Chondrocyte (in vitro differentiated cells): ENCODE measurements around the gene FSTL5. TPM values are rescaled to one million over a fixed set of nuclear protein-coding genes. Genes with fewer than 3 reads are reported as not detected.

Experiments used
- DNase-seq: peaks from one replicate; pipeline ENCODE4 v3.0.0; 2021; ENCODE audit warnings: mixed read lengths, low spot score
- H3K27ac Mint-ChIP-seq: one replicate; pipeline ENCODE4 v1.8.0; 2021; ENCODE audit warnings: mild to moderate bottlenecking, moderate library complexity, mixed read lengths; ENCODE audit not compliant: unreplicated experiment
- H3K27me3 Mint-ChIP-seq: 2 replicates; pipeline ENCODE4 v1.8.0; 2021; ENCODE audit warnings: low read depth, mixed read lengths
- H3K36me3 Mint-ChIP-seq: 2 replicates; pipeline ENCODE4 v1.8.0; 2021; ENCODE audit warnings: low read depth, mixed read lengths
- H3K4me1 Mint-ChIP-seq: 2 replicates; pipeline ENCODE4 v1.8.0; 2021; ENCODE audit warnings: low read depth, mild to moderate bottlenecking, mixed read lengths
- H3K4me3 Mint-ChIP-seq: one replicate; pipeline ENCODE4 v1.8.0; 2021; ENCODE audit warnings: mild to moderate bottlenecking, moderate library complexity, mixed read lengths; ENCODE audit not compliant: unreplicated experiment
- H3K9me3 Mint-ChIP-seq: 2 replicates; pipeline ENCODE4 v1.8.0; 2021; ENCODE audit warnings: low read depth, mixed read lengths
- CTCF ChIP-seq: fragments of 200-600 bp; sonication (generic); IDR thresholded peaks from 2 replicates; pipeline ENCODE4 v1.5.0; 2021; ENCODE audit warnings: antibody characterized with exemption, mild to moderate bottlenecking, moderate library complexity
- total RNA-seq: library from RNA; stranded (reverse); gene quantifications from 3 replicates; pipeline ENCODE4 v1.2.1, GENCODE V29; 2021

The FSTL5 gene
- total RNA-seq, 1 donor from 2014 or later, result not detected

GRCh38 chr4:162164906-162165510, 1.2 kb upstream of the FSTL5 start:
- Mint-ChIP-seq H3K27me3 (peaks cover 24% of the 10 kb centered on the region), H3K4me3 (no peak overlapping the region), H3K36me3 (no peaks in the 10 kb centered on the region), H3K9me3 (no peaks in the 10 kb centered on the region), H3K27ac (no peak overlapping the region), H3K4me1 (peaks cover 17% of the 10 kb centered on the region)
- no peak for DNase-seq
- no peak for TF ChIP-seq CTCF

- peaks cover 26% of the 10 kb centered on the region for H3K27me3 Mint-ChIP-seq
- H3K27ac Mint-ChIP-seq, result no peak overlapping the region
- DNase-seq, result no peak
- peaks cover 17% of the 10 kb centered on the region for H3K4me1 Mint-ChIP-seq
- H3K9me3 Mint-ChIP-seq, result no peaks in the 10 kb centered on the region
- TF ChIP-seq CTCF, result no peak
- no peaks in the 10 kb centered on the region for H3K36me3 Mint-ChIP-seq
- H3K4me3 Mint-ChIP-seq, result no peak overlapping the region
These were observed 1.1 kb downstream of the FSTL5 start for GRCh38 chr4:162162672-162163071.

DNA sequence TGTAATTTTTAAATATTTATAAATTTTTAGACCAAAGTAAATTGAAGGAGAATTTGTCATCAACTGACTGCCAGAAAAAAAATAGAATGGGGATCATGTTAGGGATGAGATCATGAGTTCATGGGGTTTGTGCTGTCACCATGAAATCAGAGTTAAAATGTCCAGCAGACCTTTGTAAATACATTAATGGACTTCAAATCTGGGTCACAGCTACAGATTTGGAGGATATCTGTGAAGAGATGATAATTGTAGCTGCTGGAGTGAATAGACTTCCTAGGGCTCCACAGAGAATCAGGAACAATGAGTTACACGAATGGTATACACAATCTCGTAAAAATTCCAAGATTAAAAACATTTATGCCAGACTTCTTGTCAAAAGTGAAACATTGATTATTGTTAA, 6.6 kb downstream of the FSTL5 start:
- Mint-ChIP-seq H3K4me1 (no peaks in the 10 kb centered on the region), H3K9me3 (no peaks in the 10 kb centered on the region), H3K27me3 (peaks cover 8% of the 10 kb centered on the region), H3K27ac (no peak overlapping the region), H3K4me3 (no peak overlapping the region), H3K36me3 (no peaks in the 10 kb centered on the region)
- TF ChIP-seq CTCF, result no peak
- DNase-seq, result no peak

- H3K27me3 Mint-ChIP-seq, result peaks cover 9% of the 10 kb centered on the region
- no peak overlapping the region for H3K4me3 Mint-ChIP-seq
- TF ChIP-seq CTCF, result no peak
- H3K36me3 Mint-ChIP-seq, result no peaks in the 10 kb centered on the region
- H3K4me1 Mint-ChIP-seq, result no peaks in the 10 kb centered on the region
- DNase-seq, result no peak
- H3K9me3 Mint-ChIP-seq, result no peaks in the 10 kb centered on the region
- H3K27ac Mint-ChIP-seq, result no peak overlapping the region
These were observed 8.8 kb downstream of the FSTL5 start for GRCh38 chr4:162154862-162155540.

DNA sequence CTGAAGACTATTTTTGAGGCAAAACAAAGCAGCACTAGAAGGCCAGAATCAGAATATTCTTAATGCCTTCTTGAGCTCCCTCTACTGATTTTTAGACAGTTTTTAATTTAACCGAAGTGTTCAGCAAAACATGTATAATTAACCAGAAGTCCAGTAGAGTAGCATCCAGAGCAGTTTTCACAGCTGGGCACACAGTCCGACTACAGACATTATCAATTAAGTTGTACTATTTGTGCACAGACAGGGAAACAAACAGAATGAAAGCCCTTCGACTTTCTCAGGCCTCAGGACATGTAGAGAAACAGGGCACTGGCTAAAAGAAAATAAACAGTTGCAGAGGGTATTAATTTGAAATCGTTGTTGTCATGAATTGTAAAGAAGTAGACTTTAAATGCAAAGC, 11.9 kb downstream of the FSTL5 start:
- H3K9me3 Mint-ChIP-seq, result no peaks in the 10 kb centered on the region
- TF ChIP-seq CTCF, result no peak
- no peak for DNase-seq
- H3K4me1 Mint-ChIP-seq, result no peaks in the 10 kb centered on the region
- H3K36me3 Mint-ChIP-seq, result no peaks in the 10 kb centered on the region
- no peak overlapping the region for H3K4me3 Mint-ChIP-seq
- H3K27ac Mint-ChIP-seq, result no peak overlapping the region
- H3K27me3 Mint-ChIP-seq, result peaks cover 6% of the 10 kb centered on the region
